Stimulated activated naive CD4-positive, alpha-beta T cell treated with Interleukin-2 at 50 U/mL for 16 hours (primary cell): Measurements from ENCODE around the gene GPR132.

Experiments used
- DNase-seq: peaks from one replicate; lab custom pipeline; 2025; lab: John Stamatoyannopoulos, UW

GPR132 gene

GRCh38 chr14:105061428-105062047, 3.7 kb downstream of the GPR132 start:
- peak; percentile 71 for DNase-seq

- peak; percentile 32 for DNase-seq
These were observed 4.3 kb downstream of the GPR132 start for GRCh38 chr14:105060751-105061427.

DNA sequence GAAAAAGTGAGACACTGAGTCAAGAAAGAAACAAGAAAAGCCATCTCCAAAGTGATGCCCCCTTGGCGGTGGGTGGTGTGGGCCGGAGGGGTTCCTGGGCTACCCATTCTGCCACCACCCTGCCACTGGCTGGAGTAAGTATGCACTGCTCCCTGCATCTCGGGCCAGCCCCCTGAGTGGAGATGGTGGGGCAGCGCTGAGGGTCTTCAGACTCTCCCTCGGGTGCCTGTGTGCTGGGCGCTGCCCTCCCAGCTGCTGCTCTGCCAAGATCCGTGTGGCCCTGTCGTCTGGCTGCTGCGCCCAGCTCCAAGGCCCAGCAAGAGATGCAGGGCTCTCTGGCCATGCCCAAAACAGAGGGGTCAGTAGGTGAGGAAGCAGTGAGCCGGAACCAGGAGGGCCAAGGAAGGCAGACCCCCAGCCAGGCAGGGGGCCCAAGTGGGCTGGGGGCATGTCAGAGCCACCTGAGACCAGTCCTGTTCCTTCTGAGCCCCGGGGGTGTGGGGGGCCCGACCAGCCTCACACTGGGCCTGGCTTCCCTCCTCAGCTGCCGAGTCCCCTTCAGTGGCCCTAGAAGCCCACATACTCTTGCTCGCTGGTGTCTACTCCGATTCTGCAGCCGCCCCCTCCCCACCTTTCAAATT, 5.2 kb downstream of the GPR132 start:
- DNase-seq, result peak; percentile 24

- peak; percentile 41 for DNase-seq
These were observed 6.0 kb downstream of the GPR132 start for GRCh38 chr14:105059035-105059924.

GRCh38 chr14:105058521-105059034, 6.7 kb downstream of the GPR132 start:
- DNase-seq, result no peak

GRCh38 chr14:105056303-105056831, 8.9 kb downstream of the GPR132 start:
- no peak for DNase-seq

DNA sequence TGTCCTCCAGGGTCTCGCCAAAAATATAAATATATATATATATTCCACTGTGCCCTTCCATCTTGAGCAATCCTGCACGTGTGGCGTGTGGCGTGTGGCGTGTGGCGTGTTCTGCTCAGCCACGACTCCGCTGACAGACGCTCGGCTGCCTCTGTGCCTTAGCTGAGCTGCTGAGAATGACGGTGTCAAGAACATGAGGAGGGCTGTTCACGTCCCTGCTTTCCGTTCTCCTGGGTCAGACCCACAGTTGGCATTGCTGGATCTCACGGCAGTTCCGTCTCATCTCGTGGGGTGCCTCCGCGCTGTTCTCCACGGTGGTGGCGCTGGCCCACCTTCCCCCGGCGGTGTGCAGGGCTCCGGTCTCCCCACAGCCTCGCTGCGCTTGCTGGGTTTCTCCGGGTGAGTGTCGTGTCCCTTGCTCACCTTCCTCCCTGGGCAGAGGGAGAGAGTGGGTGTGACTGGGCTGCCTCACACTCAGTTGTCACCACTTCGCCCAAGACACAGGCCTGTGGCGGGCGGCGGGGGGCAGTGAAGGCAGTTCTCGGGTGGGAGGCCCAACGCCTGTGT, 9.4 kb downstream of the GPR132 start:
- DNase-seq, result no peak

DNA sequence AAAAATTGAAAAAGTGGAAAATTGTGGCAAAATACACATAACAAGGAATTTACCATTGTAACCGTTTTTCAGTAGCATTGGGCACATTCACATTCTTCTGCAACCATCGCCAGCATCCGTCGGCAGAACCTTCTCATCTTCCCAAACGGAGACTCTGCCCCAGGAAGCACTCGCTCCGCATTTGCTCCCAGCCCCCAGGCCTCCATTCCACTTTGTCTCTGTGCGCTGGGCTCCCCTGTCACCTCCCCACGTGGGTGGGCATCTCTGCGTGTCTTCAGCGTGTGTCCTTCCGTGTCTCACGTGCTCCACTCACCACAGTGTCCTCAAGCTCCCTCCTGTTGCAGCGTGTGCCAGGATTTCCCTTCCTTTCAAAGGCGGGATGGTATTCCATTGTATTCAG, 9.9 kb downstream of the GPR132 start:
- DNase-seq, result no peak

DNA sequence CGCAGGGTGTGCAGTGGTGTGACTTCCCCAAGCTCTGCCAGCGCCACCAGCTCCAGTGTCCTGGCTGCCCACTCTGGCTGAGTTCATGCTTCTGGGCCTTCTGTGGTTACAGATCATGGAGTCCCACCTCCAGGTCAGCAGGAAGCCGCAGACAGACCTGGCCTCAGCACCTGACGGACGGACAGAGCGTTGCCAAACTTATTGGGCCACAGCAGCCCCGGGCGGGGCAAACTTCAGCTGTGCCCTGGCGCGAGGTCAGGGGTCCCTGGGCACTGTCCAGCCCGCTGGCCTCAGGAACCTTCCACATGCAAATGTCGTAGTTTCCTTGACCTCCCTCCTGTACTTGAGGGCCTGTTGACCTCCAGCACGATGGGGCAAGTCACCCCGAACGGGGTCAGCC, 11.2 kb downstream of the GPR132 start:
- DNase-seq, result no peak

DNA sequence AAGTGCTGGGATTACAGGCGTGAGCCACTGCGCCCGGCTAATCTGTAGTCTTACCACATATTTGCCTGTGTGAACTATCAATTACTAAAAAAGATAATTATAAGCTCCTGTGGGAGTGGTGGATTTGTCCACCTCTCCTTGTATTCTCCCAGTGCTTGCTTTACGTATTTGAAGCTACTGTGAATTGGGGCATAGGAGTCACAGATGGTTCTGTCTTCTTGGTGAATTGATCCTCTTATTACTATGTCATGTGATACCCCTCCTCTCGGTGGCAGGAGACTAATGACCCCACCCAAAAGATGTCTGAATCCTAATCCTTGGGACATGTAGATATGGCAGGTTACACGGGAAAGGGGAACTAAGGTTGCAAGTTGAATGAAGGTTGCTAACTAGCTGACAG, 11.8 kb downstream of the GPR132 start:
- no peak for DNase-seq

DNA sequence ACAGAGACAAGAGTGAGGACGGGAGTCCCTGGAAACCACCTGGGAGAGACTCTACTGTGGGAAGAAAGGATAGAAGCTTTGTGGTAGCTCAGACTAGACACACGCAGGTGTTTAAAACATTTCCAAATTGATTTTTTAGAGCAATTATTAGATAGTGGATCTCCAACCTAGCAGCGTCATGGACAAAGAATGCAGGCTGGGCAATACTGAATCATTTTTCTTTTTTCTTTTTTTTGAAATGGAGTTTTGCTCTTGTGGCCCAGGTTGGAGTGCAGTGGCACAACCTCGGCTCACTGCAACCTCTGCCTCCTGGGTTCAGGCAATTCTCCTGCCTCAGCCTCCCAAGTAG, 13.1 kb downstream of the GPR132 start:
- DNase-seq, result no peak

DNA sequence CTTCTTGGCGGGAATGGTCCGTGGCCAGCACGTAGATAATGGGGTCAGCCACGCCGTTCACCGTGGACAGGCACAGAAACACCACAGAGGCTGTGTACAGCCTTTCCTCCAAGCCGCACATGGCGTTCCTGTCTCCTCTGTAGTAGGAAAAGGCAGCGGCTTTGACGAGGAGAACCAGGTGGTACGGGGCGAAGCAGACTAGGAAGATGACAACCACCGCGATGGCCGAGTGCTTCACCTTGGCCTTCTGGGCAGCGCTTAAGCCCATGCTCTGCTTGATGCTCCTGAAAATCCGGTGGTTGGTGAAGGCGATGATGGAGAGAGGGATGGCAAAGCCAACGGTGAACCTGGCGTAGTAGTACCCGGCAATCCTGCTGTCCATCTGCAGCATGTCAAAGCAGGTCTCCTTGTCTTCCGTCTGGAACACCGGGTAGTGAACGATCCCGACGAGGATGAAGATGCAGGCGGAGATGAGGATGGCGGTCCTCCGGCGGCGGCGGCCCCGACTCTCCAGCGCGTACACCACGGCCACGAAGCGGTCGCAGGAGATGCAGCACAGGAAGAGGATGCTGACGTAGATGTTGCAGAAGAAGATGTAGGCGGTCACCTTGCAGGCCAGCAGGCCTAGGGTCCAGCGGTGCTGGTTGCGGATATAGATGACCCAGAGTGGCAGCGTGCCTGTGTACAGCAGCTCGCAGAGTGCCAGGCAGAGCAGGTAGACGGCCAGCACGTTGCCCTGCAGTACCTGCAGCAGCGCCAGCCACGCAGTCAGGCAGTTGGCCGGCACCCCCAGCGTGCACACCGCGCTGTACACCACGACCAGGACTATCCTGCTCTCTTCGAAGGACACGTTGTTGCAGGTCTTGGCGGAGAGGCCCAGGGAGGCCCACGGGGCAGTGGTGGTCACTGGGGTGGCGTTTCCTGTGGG, 13.8 kb downstream of the GPR132 start:
- DNase-seq, result no peak

- DNase-seq, result no peak
These were observed 14.7 kb downstream of the GPR132 start for GRCh38 chr14:105050551-105050897.

DNA sequence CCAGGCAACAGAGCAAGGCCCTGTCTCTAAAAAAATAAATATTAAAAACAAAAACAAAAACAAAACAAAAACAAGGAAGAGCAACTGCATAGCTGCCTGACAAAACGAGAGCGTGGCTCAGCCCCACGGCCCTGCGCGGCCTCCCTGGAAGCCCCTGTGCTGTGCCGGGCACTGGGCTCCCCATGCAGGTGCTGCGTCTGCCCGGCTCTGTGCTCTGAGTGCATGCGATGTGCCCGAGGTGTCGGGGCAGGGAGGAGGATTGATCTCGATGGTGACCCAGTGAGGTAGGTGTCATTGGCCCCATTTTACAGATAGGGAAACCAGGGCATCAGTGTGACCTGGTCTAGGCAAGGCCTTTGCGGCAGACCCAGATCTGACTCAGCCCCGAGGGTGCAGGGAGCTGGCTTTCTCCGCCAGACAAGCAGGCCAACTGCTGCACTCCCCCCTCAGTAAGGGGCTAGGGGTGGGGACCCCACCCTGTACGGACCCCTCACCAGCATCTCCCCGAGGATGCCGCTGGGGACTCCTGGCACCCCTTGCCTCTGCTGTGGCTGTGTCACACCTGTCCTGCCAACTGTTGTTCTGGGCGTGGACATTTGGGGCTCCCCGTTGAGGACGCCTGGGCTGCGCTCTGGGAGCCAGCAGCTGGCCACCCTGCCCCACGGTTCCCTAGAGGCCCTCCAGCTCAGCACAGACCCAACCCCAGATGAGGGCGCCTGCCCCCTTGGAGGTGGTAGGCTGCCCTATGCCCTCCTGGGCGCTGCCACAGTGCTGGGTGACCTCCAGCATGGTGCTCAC, 15.3 kb downstream of the GPR132 start:
- DNase-seq, result no peak

- no peak for DNase-seq
These were observed 17.8 kb downstream of the GPR132 start for GRCh38 chr14:105047283-105048016.

GRCh38 chr14:105046891-105047282, 18.3 kb downstream of the GPR132 start:
- DNase-seq, result no peak

- peak; percentile 86 for DNase-seq
These were observed 19.4 kb downstream of the GPR132 start for GRCh38 chr14:105045710-105046326.

DNA sequence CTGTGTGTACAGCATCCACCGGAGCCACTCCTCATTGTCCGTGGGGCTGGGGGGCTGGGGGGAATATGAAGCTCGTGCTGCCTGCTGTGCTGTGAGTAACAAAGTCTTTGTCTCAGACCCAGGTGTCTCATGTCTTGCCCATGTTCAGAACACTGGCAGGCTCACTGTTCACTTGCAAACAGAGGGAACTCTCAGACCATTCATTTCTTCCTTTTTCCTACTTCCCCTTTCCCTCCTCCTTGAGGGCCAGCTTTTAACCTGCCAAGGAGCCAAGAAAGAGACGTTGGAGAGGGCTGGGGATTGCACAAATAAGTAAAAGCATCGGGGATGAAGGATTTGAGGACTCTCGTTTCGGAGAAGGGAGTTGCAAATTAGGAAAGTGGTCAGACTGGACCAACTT, 21.6 kb downstream of the GPR132 start:
- no peak for DNase-seq

GRCh38 chr14:105042813-105043212, 22.4 kb downstream of the GPR132 start:
- no peak for DNase-seq
